OCI-M1 (cell line): ENCODE results near the gene SPINK14.

Experiments
- DNase-seq: peaks from one replicate; lab custom pipeline; 2025; lab: John Stamatoyannopoulos, UW

SPINK14 gene

DNA sequence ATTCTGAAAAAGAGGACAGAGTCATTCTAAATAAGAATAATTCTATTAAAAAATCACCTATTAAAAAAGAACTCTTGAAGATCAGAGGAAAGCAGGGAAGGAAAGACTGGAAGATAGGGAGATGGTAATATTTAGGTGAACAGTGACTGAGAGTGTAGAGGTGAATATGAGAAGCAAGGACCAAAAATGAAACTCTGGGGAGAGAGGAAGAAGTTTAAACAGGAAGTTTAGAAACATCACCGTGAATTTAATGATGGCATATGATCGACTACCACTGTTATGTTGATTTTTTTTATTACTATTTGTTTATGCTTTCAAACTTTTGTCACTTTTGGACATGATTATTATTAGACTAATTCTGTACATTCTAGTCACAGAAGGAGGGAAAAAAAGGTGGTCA lies 32.8 kb downstream of the SPINK14 start:
- DNase-seq, result peak; percentile 28

DNA sequence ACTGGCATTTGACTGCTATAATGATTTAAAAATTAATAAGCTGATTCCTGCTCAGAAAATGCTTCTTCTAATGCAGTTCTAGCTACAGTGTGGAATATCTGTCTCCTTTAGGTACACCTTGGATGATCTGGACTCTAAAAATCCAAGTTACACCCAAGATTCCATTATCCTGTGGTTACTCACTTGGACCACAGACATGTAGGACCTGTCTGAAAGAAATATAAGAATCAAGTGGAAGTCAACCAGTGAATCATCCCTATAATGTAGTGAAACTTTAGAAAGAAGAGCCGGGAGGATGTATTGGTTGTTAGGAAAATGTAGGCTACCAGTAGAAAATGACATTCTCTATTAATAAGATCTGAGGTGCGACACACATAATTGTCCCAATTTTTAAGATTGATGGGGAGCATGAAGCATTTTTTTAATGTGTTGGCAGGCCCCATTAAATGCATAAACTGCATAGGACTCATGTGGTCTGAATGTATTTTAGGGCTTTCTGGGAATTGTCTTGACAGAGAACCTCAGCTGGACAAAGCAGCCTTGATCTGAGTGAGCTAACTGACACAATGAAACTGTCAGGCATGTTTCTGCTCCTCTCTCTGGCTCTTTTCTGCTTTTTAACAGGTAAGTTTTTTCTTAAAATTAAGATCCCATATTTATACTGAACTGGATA lies 34.3 kb downstream of the SPINK14 start, which contains the start of gene SPINK6:
TSS of gene SPINK6 (plus strand) at position 512 of the 673 bp plus-strand sequence. CDS start at position 567, 55 bp downstream.
- DNase-seq, result no peak

DNA sequence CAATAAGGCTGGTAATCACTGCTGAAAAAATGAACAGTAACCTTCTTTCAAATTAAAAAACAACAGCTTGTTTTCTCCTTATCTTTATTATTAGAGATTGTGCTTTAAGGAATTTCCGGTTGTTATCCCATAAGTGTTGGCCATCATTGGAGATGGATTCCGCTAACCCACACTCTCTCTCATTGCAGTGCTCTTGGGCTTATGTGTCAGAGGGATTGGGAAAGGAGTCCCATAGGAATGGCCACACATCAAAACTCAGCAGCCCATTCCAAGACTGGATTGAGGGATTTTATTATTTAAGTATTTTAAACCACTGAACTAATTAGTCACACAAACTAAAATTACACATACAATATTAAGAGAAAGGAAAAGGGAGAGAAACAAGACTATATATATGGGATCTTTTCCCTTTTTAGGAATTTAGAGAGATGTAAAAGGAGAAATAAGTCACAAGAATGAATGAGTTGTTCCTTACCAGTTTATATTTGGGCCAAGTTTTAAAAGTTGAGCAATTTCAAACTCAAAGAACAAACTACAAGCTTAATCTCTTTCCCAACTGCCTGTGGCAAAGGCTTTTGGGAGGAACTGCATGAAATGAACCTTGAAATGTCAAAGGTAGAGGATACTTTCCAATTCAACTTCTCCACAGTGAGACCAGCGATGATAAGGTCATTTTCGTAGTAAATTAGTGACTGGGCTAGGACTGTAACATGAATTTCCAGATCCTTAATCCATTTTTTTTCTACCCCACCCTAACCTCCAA lies 36.9 kb downstream of the SPINK14 start:
- peak; percentile 26 for DNase-seq

DNA sequence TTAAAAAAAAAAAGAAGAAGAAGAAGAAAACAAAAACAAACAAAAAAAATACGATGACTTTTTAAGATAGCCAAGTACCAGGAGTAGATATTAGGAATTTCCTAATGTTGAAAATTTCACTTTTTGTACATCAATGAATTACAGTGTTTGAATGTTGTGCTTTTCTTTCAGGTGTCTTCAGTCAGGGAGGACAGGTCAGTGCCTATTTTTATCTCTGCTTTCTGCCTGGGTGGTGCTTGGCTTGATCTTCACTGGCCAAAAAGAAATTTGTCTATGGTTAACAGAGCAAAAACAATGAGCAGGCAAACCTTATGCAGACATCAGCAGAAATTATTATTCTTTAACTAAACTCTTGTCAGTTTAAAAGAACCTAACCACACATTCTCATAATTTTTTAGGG lies 37.5 kb downstream of the SPINK14 start:
- no peak for DNase-seq

DNA sequence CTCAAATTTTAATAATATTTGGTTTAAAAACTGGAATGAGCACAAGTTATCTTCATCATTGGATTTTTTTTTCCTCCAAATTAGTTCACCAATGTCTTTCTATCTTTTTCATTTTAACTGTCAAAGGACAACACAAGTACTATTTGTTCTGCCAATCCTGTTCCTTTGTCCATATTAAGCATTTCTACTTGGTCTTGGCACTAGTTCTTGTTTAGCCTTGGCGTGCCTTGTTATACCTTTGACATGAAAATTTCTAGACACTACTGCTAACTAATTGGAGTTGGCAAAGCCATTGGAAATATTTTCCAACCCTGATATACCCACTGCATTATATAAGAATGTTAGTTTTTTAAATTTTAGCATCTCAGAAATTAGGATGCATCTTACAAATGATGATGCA lies 38.3 kb downstream of the SPINK14 start:
- no peak for DNase-seq

DNA sequence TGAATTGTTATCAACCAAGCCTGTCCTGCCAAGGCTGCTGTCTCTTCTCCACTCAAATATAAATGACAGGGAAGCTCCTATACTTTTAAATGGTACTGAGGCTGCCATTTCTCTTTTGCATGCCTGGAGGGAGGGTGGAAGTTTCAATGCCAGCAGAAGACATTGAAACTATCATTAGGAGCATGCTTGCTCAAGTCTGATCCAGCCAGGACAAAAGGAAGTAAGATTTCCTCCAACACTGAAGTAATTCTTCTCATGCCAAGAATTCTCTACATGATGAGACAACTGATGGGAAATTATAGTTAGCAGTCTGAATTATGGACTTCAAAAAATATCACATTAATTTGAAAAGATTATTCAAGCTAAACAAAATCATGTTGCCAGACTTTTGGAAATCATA lies 39.9 kb downstream of the SPINK14 start:
- DNase-seq, result no peak

DNA sequence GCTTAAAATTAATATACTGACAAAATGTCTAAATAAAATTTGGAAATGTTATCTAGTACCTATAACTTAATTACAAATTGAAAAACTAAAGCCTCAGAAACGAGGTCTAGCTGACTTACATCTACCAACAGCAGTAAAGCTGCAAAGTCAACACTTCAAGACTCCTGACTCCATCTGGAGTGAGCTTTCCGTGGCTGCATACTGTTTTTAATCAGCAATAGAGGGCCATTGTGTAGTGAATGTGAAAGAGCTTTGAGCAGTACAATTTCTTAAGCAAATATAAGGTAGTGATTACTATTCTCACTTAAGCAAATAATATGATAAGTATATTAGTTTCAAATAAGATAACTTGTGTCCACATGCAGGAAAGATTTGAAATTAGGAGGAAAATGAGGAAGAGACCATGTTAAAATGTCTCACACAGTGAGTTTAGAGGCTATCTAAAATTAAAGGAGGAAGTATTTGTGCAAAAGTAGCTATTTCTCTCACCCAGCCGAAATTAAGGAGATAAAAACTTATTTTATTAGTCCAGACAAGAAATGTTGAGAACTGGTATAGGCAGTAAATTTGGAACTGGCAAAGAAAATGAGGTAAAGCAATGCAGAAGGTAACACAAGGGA lies 40.9 kb downstream of the SPINK14 start:
- DNase-seq, result peak; percentile 54

DNA sequence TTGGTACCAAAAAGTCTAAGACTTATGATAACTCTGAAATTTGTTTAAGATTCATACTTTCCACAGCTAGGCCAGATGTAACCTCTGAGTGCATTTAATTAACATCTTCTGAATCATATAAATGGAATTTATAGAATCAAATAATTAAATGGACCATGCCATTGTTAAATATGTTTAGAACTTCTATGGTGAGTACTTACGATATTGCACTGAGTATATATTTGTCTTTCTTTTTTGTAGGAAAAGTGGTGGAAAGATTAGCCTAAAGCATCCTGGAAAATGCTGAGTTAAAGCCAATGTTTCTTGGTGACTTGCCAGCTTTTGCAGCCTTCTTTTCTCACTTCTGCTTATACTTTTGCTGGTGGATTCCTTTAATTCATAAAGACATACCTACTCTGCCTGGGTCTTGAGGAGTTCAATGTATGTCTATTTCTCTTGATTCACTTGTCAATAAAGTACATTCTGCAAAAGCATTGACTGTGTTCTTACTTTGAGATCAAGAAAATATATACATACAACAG lies 46.4 kb downstream of the SPINK14 start:
- DNase-seq, result no peak

DNA sequence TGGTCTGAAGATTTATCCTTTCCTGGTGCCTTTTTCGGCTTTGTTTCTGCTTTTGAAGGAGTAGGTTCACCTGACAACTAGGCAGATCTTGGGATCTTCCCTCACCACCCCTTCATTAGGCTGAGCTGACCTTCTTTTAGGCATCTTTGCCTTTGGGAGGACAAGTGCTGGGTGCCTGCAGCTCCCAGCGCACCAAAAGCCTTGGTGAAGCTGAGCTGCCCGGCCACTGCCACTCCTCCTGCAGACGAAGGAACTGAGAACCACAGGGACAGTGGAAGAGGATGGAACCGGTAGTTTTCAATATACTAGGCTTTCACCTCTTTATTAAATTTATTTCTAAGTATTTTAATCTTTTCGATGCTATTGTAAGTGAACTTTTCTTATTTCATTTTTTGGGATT lies 53.2 kb downstream of the SPINK14 start:
- DNase-seq, result no peak

DNA sequence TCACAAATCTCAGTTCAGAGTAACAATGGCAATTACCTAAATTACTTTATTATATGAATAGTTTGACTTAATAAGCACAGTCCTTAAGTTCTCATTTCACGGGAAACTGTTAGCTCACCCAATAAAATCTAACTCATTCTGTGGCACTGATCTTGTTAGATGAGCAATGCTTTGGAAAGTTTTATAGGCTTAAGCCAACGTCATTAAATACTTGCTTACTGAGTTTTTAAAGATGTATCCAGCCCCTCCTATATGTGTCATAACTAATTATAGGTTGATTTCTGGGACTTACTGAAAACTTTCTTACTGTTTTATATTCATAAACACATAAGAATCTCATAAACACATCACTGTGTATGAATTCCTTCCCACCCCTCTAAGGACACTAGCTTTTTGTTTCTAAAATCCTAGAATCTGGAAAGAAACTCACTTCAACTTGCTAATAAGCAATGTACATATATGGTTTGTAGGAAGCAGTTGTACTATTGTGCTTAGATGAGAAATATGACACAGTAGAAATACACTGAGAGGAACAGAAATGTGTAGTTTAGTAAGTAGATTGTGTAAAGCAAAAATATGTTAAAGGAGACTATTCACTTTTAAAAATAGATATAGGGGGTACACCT lies 55.9 kb downstream of the SPINK14 start:
- no peak for DNase-seq
